HG02623 (cell line): ENCODE results near the gene CD79A.

Experiments
- ATAC-seq: cut with Tn5 transposase; IDR thresholded peaks from one replicate; pipeline ENCODE4 v1.9.1; 2021; ENCODE audit warnings: moderate library complexity; ENCODE audit not compliant: unreplicated experiment

CD79A gene

DNA sequence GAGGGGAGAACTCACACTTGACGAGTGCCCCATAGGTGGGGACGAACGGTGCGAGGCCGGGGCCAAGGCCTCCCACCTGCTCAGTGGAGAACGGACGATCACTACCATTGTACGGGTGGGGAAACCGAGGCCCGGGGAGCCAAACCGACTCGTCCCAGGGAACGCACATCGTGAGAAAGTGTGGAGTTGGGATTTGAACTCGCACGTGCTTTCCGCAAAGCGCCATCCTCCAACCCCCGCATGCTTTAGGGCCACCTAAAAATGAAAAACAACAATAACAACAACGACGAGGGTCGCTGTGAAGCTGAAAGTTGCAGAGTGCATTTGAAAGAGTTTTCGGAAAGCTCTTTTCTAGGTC, 6.4 kb downstream of the CD79A start:
- no peak for ATAC-seq

DNA sequence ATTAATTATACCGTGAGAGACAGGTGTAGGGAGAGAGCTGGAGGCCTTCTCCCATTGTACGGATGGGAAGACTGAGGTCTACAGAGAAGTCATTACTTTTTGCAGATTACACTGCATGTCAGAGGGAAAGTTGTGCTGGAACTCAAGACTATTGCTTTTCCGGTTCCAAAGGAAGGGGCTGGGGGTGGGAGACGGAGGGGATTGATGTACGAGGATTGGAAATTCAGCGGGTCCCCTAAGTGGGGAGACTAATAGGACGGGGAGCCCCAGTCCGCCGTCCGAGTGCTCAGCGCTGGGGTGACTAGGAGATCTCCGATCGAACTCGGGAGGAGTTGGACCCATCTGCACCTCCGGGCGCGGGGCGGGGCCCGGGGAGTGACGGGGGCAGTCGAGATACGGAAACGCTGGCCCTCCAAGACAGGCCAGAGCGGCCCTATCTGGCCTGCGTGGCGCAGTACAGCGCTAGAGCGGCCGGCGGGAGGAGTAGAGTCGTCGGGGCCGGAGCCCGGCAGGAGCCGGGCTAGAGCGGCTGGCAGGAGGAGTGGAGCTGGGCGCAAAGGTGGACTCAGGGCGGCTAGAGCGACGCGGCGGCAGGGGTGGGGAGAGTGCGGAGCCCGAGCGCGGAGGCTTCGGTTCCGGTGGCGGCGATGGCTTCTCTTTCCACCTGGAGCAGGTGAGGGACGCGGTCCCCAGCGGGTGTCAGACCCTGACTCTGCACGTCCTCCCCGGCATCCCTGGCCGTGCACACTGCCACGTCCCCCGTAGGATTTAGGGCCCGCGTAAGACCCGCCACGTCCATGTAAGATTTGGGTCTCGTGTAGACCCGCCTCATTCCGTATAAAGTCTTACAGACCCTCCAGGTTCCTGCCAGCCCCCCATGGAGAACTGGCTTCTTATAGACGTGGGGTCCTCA, 7.0 kb downstream of the CD79A start:
- ATAC-seq = peak; percentile 75

GRCh38 chr19:41886761-41887710, 10.0 kb downstream of the CD79A start:
- ATAC-seq = no peak

DNA sequence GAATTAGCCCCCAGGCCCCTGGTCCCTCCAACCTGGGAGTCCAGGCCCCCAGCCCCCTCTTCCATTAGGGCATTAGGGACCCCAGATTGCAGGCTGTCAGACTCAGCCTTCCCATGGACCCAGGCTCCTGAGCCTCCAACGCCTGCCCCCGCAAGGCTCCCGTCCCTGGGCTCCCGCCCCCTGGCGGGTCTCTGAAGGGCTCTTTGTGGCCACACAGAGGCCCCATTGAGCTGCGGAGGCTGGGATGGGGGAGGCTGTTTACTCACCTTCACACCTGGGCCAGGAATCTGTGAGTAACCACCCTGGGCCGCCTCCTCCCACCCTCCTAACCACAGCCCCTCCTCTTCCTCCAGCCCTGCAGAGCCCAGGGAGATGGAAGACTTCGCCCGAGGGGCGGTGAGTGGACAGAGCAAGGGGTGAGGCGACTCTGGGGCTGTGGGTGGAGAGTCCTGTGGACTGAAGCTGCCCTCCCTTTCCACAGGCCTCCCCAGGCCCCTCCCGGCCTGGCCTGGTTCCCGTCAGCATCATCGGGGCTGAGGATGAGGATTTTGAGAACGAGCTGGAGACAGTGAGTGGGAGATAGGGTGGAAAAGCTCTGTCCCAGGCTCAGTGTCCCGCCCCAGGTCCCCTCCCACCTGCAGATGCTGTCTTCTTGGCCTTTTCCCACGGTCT, 10.8 kb downstream of the CD79A start:
- ATAC-seq = no peak

DNA sequence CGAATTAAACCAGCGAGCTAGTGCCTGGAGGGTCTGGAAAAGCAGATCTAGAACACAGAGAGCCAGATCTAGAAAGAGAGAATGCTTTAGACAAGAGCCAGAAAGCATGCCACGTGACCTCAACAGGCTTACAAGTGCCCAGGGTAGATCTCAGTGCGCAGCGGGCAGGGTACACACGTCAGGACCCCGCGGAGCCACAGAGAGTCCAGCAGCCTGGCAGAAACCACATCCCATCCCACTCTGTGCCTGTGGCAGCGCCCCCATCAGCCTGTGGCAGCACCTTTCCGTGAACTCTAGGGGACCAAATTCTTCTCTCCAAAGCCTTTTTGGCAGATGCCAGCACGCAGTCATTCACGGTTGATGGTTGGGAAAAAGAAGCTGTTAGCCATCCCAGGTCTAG, 11.8 kb downstream of the CD79A start:
- no peak for ATAC-seq

DNA sequence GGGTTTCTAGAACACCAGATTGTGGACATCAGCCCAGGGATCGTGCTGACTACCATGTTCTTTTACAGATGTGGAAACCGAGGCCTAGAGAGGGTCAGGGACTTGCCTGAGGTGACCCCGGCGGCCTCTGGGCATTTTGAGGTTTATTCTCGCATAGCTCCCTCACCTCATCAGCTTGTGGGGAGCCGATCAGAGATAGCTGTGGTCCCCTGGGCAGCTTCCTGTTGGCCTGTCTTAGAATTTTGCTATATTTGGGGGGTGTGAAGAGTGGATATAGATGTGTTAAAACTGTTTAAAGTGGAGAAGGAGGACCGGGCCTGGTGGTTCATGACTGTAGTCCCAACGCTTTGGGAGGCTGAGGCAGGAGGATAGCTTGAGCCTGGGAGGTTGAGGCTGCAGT, 12.8 kb downstream of the CD79A start:
- no peak for ATAC-seq

- ATAC-seq = no peak
Observed at GRCh38 chr19:41890936-41891335, 13.9 kb downstream of the CD79A start.

- no peak for ATAC-seq
Observed at GRCh38 chr19:41892173-41892902, 15.3 kb downstream of the CD79A start.

DNA sequence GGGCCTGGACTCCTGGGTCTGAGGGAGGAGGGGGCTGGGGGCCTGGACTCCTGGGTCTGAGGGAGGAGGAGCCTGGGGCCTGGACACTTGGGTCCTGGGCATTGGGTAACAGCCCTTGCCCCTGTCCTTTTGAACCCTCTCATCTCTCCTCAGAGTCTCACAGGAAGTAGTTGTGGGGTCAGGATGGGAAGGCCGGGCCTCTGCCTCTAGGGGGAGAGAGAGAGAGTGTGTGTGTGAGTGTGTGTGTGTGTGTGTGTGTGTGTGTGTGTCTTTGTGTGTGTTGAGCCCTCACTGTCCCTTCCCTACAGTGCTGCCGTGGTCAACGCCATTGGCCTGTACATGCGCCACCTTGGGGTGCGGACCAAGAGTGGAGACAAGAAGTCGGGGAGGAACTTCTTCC, 16.8 kb downstream of the CD79A start:
- ATAC-seq = no peak

DNA sequence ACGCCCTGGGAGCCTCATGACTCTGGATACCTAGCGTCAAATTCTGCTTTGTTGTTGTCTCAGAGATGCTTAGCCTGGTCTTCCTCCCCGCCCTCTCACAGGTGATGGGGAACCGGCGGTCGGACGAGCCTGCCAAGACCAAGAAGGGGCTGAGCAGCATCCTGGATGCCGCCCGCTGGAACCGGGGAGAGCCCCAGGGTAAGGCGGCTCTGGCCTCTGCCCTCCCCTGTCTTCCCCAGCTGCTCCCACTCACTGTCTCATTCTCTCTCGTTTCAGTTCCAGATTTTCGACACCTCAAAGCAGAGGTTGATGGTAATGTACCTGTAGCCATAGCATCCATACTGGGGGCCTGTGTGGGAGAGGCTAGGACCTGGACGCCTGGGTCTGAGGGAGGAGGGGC, 17.3 kb downstream of the CD79A start:
- ATAC-seq = no peak

- ATAC-seq = no peak
Observed at GRCh38 chr19:41895745-41896580, 18.9 kb downstream of the CD79A start.

DNA sequence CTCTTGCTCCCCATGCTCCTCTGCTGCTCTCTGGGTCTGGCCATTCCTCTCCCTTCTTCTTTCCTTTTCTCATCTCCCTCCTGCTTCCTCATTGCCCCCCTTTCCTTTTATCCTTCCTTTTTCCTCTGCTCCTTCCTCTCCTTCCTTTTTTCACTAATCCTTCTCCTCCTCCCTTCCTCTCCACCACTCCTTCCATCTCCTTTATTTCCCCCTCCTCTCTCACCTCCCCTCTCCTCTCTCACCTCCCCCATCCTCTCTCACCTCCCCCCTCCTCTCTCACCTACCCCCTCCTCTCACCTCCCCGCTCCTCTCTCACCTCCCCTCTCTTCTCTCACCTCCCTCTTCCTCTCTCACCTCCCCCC, 19.5 kb downstream of the CD79A start:
- no peak for ATAC-seq

DNA sequence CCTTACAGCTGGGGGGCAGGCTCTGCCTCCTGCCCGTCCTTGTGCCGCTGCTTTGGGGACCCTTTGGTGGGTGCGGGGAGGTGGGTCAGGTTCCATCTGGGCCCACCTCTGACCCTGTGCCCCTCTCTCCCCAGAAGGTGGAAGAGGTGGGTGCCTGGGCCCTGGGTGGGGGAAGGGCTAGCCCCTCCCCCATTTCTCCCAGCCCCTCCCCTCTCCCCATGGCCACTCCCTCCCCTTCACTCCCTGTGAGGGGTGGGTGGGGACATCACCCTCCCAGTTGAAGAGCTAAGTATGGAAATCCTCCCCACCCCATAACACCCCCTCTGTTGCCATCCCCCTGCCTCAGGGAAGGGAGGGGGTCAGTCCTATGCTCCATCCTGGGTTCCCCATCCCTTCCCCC, 20.1 kb downstream of the CD79A start:
- no peak for ATAC-seq

DNA sequence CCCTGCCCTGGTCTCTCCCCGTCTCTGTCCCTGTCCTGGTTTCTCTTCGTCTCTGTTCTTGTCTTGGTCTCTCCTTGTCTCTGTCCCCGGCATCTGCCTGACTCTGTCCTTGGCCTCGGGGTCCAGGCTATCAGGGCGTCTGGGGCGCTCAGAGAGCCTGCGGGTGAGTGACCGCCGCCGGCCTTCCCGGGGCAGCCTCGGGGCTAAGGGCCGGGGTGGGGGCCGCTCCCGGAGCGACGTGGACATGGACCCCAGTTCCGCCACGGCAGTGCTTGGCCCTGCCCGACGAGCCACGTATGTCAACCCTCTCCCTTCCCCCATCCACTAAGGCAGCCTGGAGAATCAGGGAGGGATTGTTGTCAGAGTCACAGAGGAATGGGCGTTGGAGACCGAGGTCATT, 20.7 kb downstream of the CD79A start:
- no peak for ATAC-seq

DNA sequence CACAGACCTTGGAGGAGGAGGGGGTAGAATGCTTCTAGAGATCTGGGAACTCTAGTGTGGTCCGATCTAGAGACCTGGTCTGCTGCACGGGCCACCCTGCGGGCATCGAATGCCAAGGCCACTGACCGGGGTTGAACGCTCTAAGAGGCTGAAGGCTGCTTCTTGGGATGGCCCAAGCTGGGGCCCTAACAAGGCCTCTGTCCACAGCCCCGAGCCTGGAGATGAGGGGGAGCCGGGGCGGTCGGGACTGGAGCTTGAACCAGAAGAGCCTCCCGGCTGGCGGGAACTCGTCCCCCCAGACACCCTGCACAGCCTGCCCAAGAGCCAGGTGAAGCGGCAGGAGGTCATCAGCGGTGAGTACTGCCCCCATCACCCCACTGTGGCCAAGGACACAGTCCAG, 21.2 kb downstream of the CD79A start:
- ATAC-seq = no peak

- ATAC-seq = no peak
Observed at GRCh38 chr19:41901707-41902360, 24.8 kb downstream of the CD79A start.

- ATAC-seq = no peak
Observed at GRCh38 chr19:41902594-41902993, 25.5 kb downstream of the CD79A start.

DNA sequence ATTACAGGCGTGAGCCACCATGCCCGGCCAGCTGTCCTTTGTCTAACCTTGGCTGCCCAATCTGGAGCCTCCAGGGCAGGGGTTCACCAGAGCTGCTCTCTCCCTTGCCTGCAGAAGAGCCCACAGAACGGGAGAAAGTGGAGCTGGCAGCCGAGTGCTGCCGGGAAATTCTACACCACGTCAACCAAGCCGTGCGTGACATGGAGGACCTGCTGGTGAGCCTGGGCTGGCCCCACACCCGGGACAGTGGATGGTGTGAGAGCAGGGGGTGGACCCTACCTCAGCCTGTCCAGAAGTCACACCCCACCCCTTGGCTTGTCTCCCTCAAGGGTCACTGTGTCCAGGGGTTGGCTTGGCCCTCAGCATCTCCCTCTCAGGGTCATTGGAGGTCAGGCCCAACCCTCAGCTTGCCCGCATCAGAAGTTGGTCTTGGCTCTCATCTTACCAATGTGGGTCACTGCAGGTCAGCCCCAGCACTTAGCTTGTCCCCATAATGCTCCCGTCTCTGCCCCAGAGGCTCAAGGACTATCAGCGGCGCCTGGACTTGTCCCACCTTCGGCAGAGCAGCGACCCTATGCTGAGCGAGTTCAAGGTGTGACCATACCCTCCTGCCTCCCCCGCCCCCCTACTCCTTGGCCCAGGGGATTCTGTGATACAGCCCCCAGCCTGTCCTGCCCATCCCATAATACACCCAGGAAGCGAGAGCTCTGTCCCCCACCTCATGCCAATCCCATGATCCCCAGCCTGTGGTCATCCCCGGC, 26.3 kb downstream of the CD79A start:
- no peak for ATAC-seq
